Natural killer cell (primary cell): ENCODE results near the gene PRR23B. TPM values are rescaled to one million over a fixed set of nuclear protein-coding genes. Genes with fewer than 3 reads are reported as not detected.

Source experiments
- ATAC-seq, 3 donors: fragments of 150-1000 bp in 2 of 3; fragments of 200-7000 bp in 1 of 3; cut with Tn5 transposase; 1 replicate in 1 of 3; 2 replicates in 2 of 3; pipeline ENCODE4 v1.10.0; 2021; ENCODE audit warnings: mild to moderate bottlenecking in 2 of 3, moderate library complexity in 2 of 3
- DNase-seq, 2 donors: peaks; one replicate each; pipeline versions ENCODE4 v3.0.0 to v3.0.0-alpha.2; 2013 to 2021; ENCODE audit warnings: mixed read lengths in 1 of 2
- H3K27ac ChIP-seq: one replicate; pipeline ENCODE4 v1.5.1; 2013; ENCODE audit warnings: mild to moderate bottlenecking, low read length
- H3K27me3 ChIP-seq: one replicate; pipeline ENCODE4 v1.6.1; 2013; ENCODE audit warnings: low read length; ENCODE audit not compliant: control insufficient read depth, insufficient read depth
- H3K36me3 ChIP-seq: one replicate; pipeline ENCODE4 v1.6.1; 2013; ENCODE audit warnings: low read length; ENCODE audit not compliant: control insufficient read depth, insufficient read depth
- H3K4me1 ChIP-seq: one replicate; pipeline ENCODE4 v1.6.1; 2013; ENCODE audit warnings: low read length; ENCODE audit not compliant: control insufficient read depth, insufficient read depth
- H3K4me3 ChIP-seq: one replicate; pipeline ENCODE4 v1.5.1; 2013; ENCODE audit warnings: low read length
- H3K9me3 ChIP-seq: one replicate; pipeline ENCODE4 v1.6.1; 2013; ENCODE audit warnings: low read length; ENCODE audit not compliant: control insufficient read depth, insufficient read depth
- H3K27ac Mint-ChIP-seq, 2 donors: one replicate each; pipeline ENCODE4 v1.8.0; 2022; ENCODE audit warnings: mild to moderate bottlenecking in 2 of 2, mixed read lengths in 2 of 2, moderate library complexity in 1 of 2
- H3K27me3 Mint-ChIP-seq, 2 donors: one replicate each; pipeline ENCODE4 v1.8.0; 2022; ENCODE audit warnings: low read depth in 2 of 2, mixed read lengths in 2 of 2
- H3K36me3 Mint-ChIP-seq: one replicate; pipeline ENCODE4 v1.8.0; 2022; ENCODE audit warnings: mixed read lengths
- H3K4me1 Mint-ChIP-seq, 2 donors: one replicate each; pipeline ENCODE4 v1.8.0; 2022; ENCODE audit warnings: mixed read lengths in 2 of 2
- H3K4me3 Mint-ChIP-seq: one replicate; pipeline ENCODE4 v1.8.0; 2022; ENCODE audit warnings: mild to moderate bottlenecking, moderate library complexity, mixed read lengths
- H3K9me3 Mint-ChIP-seq, 2 donors: one replicate each; pipeline ENCODE4 v1.8.0; 2022; ENCODE audit warnings: mixed read lengths in 2 of 2
- WGBS: methylation state at CpG from one replicate; pipeline ENCODE4 v1.1.7; 2013; ENCODE audit warnings: missing lambda C conversion rate; ENCODE audit not compliant: insufficient coverage; 5-methylcytosine and 5-hydroxymethylcytosine counted together
- intact Hi-C: fragments of 100-400 bp; cut with micrococcal nuclease; formaldehyde crosslinking; loops from one replicate; pipeline ENCODE4 v1.14.2; 2022
- total RNA-seq, 4 donors: library from RNA; stranded (reverse); fragments of 120-200 nt in 1 of 4; gene quantifications; one replicate each; pipeline versions ENCODE4 v1.2.3 to v1.2.4, GENCODE V29; 2013 to 2022
- TF ChIP-seq, protein P1 (sequence below): fragments of 200-600 bp; IDR thresholded peaks from one replicate; pipeline ENCODE4 v1.8.0; 2022; ENCODE audit warnings: antibody characterized with exemption

PRR23B gene
- total RNA-seq, 3 donors from 2014 or later (not counting 1 experiment from before 2014, with no cell fraction given), result not detected

- Mint-ChIP-seq H3K4me1 (no peaks in the 10 kb centered on the region), H3K36me3 (no peaks in the 10 kb centered on the region), H3K9me3 (peaks cover 2 to 3% of the 10 kb centered on the region in 2 donors), H3K27ac (no peak within 1 kb of the TSS), H3K4me3 (no peak within 1 kb of the TSS), H3K27me3 (peaks cover 3 to 9% of the 10 kb centered on the region in 2 donors)
- no peaks in the 10 kb centered on the region for H3K27me3 ChIP-seq
- ATAC-seq, result no peak
- H3K4me1 ChIP-seq, result no peaks in the 10 kb centered on the region
- H3K27ac ChIP-seq, result no peak within 1 kb of the TSS
- intact Hi-C loops, result no loop called here
- H3K4me3 ChIP-seq, result no peak within 1 kb of the TSS
- 56% methylated on average over 77 of the region's 77 CpGs for WGBS
- DNase-seq, result no peak
- TF ChIP-seq, protein P1, sequence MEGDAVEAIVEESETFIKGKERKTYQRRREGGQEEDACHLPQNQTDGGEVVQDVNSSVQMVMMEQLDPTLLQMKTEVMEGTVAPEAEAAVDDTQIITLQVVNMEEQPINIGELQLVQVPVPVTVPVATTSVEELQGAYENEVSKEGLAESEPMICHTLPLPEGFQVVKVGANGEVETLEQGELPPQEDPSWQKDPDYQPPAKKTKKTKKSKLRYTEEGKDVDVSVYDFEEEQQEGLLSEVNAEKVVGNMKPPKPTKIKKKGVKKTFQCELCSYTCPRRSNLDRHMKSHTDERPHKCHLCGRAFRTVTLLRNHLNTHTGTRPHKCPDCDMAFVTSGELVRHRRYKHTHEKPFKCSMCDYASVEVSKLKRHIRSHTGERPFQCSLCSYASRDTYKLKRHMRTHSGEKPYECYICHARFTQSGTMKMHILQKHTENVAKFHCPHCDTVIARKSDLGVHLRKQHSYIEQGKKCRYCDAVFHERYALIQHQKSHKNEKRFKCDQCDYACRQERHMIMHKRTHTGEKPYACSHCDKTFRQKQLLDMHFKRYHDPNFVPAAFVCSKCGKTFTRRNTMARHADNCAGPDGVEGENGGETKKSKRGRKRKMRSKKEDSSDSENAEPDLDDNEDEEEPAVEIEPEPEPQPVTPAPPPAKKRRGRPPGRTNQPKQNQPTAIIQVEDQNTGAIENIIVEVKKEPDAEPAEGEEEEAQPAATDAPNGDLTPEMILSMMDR, result no peak
- peaks cover 10% of the 10 kb centered on the region for H3K9me3 ChIP-seq
- no peaks in the 10 kb centered on the region for H3K36me3 ChIP-seq
These were observed 23.9 kb upstream of the PRR23B start, which contains the start of gene PRR23C for GRCh38 chr3:139044366-139045210. Gene PRR23C (minus strand): TSS chr3:139044892. CDS start chr3:139044620, 272 bp downstream.

GRCh38 chr3:139043554-139044365 is 23.0 kb upstream of the PRR23B start:
- ATAC-seq (no peak), DNase-seq (no peak)
- no peaks in the 10 kb centered on the region for H3K36me3 ChIP-seq
- intact Hi-C loops, result no loop called here
- Mint-ChIP-seq H3K9me3 (peaks cover 0 to 3% of the 10 kb centered on the region in 2 donors), H3K4me1 (no peaks in the 10 kb centered on the region), H3K36me3 (no peaks in the 10 kb centered on the region), H3K27ac (no peak overlapping the region), H3K4me3 (no peak overlapping the region), H3K27me3 (peaks cover 3 to 11% of the 10 kb centered on the region in 2 donors)
- peaks cover 10% of the 10 kb centered on the region for H3K9me3 ChIP-seq
- H3K27ac ChIP-seq, result no peak overlapping the region
- TF ChIP-seq, protein P1, result no peak
- WGBS, result 75% methylated on average over 50 of the region's 50 CpGs
- H3K4me1 ChIP-seq, result no peaks in the 10 kb centered on the region
- no peaks in the 10 kb centered on the region for H3K27me3 ChIP-seq
- no peak overlapping the region for H3K4me3 ChIP-seq

- H3K4me1 Mint-ChIP-seq, result no peaks in the 10 kb centered on the region
- H3K27ac Mint-ChIP-seq, result no peak overlapping the region
- DNase-seq (no peak), ATAC-seq (no peak)
- no peak overlapping the region for H3K27ac ChIP-seq
- H3K9me3 ChIP-seq, result no peaks in the 10 kb centered on the region
- no peaks in the 10 kb centered on the region for H3K4me1 ChIP-seq
- WGBS, result 84% methylated on average over 6 of the region's 6 CpGs
- peaks cover 3 to 5% of the 10 kb centered on the region in 2 donors for H3K9me3 Mint-ChIP-seq
- H3K36me3 Mint-ChIP-seq, result no peaks in the 10 kb centered on the region
- H3K27me3 Mint-ChIP-seq, result peaks cover 0 to 21% of the 10 kb centered on the region in 2 donors
- no peak overlapping the region for H3K4me3 ChIP-seq
- TF ChIP-seq, protein P1, result no peak
- H3K4me3 Mint-ChIP-seq, result no peak overlapping the region
- H3K27me3 ChIP-seq, result no peaks in the 10 kb centered on the region
- intact Hi-C loops, result no loop called here
- H3K36me3 ChIP-seq, result no peaks in the 10 kb centered on the region
These were observed 16.8 kb upstream of the PRR23B start for GRCh38 chr3:139037478-139037877.
